OCI-LY3 (cell line): ENCODE results near the gene NRP1.

Experiments
- H2AFZ ChIP-seq: fragments of 200-600, 300-600 bp; shearing (Covaris generic); 2 replicates; pipeline ENCODE4 v1.6.0; 2014; ENCODE audit warnings: antibody characterized with exemption, low read depth, low read length
- H3K27ac ChIP-seq: fragments of 200-600, 300-600 bp; sonication (generic); 2 replicates; pipeline ENCODE4 v1.5.1; 2014; ENCODE audit warnings: mild to moderate bottlenecking, low read length, moderate library complexity, mixed read lengths
- H3K27me3 ChIP-seq: fragments of 200-600, 300-600 bp; sonication (generic); 2 replicates; pipeline ENCODE4 v1.6.1; 2014; ENCODE audit warnings: low read depth, low read length, mixed read lengths
- H3K36me3 ChIP-seq: fragments of 200-600, 300-600 bp; sonication (generic); replicated peaks from 2 replicates; pipeline ENCODE3; 2014; ENCODE audit warnings: low read depth, low read length, mixed read lengths
- H3K4me1 ChIP-seq: fragments of 300-600, 200-600 bp; sonication (generic); 2 replicates; pipeline ENCODE4 v1.6.1; 2014; ENCODE audit warnings: low read length, mixed read lengths
- H3K4me2 ChIP-seq: fragments of 200-600, 300-600 bp; sonication (generic); 2 replicates; pipeline ENCODE4 v1.6.1; 2014; ENCODE audit warnings: low read length, mixed read lengths
- H3K4me3 ChIP-seq: fragments of 300-600, 200-600 bp; sonication (generic); 2 replicates; pipeline ENCODE4 v1.5.1; 2014; ENCODE audit warnings: antibody characterized with exemption, mild to moderate bottlenecking, low read length, moderate library complexity
- H3K79me2 ChIP-seq: fragments of 300-600, 200-600 bp; shearing (Covaris generic); 2 replicates; pipeline ENCODE4 v1.6.1; 2014; ENCODE audit warnings: mild to moderate bottlenecking, low read length, mixed read lengths
- H3K9ac ChIP-seq: fragments of 300-600, 200-600 bp; shearing (Covaris generic); 2 replicates; pipeline ENCODE4 v1.6.0; 2014; ENCODE audit warnings: mild to moderate bottlenecking, low read length, moderate library complexity
- H3K9me3 ChIP-seq: fragments of 200-600, 300-600 bp; shearing (Covaris generic); 2 replicates; pipeline ENCODE4 v1.6.1; 2014; ENCODE audit warnings: low read length, mixed read lengths; ENCODE audit not compliant: insufficient read depth
- H4K20me1 ChIP-seq: fragments of 200-600, 300-600 bp; sonication (generic); 2 replicates; pipeline ENCODE4 v1.6.1; 2016; ENCODE audit warnings: low read length, mixed read lengths; ENCODE audit not compliant: insufficient read depth
- EZH2phosphoT487 ChIP-seq: fragments of 200-600 bp; shearing (Covaris generic); IDR thresholded peaks from 2 replicates; pipeline ENCODE4 v1.6.1; 2018; ENCODE audit warnings: antibody characterized with exemption, mixed run types, low read depth
- TF ChIP-seq, protein P1 (sequence below): fragments of 200-600, 300-600 bp; sonication (generic); IDR thresholded peaks from 2 replicates; pipeline ENCODE4 v1.5.1; 2014; ENCODE audit warnings: antibody characterized with exemption, low read length, low read depth

The NRP1 gene

DNA sequence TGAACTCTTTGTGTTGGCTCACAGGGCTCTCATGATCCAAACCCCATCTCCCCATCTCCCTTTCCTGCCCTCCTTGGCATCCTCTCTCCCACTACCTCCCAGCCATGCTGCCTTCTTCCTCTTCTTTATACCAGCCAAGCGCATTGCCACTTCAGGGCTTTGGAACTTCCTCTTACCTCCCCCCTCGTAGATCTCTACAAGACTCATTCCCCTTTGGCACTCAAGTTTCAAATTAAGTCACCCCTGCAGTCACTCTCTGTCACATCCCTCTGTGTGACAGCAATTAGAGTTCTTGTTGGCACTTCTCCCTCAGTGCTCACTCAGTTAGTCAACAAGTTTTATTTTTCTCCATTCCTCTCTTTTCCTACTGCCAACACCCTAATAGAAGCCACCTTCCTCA, 20.8 kb upstream of the NRP1 start:
- Histone ChIP-seq H3K79me2 (no peaks in the 10 kb centered on the region), H3K9me3 (no peaks in the 10 kb centered on the region), H3K4me3 (no peak overlapping the region), H4K20me1 (no peaks in the 10 kb centered on the region), H3K36me3 (no peaks in the 10 kb centered on the region), H3K27me3 (no peaks in the 10 kb centered on the region), H3K4me1 (no peaks in the 10 kb centered on the region), H3K4me2 (no peak overlapping the region), H3K9ac (no peak overlapping the region), H3K27ac (no peak overlapping the region), H2AFZ (no peak overlapping the region)
- TF ChIP-seq, protein P1, sequence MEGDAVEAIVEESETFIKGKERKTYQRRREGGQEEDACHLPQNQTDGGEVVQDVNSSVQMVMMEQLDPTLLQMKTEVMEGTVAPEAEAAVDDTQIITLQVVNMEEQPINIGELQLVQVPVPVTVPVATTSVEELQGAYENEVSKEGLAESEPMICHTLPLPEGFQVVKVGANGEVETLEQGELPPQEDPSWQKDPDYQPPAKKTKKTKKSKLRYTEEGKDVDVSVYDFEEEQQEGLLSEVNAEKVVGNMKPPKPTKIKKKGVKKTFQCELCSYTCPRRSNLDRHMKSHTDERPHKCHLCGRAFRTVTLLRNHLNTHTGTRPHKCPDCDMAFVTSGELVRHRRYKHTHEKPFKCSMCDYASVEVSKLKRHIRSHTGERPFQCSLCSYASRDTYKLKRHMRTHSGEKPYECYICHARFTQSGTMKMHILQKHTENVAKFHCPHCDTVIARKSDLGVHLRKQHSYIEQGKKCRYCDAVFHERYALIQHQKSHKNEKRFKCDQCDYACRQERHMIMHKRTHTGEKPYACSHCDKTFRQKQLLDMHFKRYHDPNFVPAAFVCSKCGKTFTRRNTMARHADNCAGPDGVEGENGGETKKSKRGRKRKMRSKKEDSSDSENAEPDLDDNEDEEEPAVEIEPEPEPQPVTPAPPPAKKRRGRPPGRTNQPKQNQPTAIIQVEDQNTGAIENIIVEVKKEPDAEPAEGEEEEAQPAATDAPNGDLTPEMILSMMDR: no peak
- no peak for TF ChIP-seq EZH2phosphoT487

DNA sequence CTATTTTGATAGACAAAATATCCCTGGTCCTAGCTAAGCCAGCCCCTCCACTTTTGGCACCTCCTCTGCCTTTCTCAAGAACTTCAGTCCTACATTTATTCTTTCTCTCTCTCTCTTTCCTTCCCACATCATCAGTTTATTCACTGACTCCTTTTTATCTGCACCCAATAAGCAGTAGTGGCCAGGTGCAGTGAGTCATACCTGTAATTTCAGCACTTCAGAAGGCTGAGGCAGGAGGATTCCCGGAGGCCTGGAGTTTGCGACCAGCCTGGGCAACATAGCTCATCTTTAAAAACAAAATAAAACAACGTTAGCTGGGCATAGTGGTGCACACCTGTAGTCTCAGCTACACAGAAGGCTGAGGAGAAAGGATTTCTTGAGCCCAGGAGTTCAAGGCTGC, 19.4 kb upstream of the NRP1 start:
- Histone ChIP-seq H3K27me3 (no peaks in the 10 kb centered on the region), H4K20me1 (no peaks in the 10 kb centered on the region), H3K4me2 (no peak overlapping the region), H3K9ac (no peak overlapping the region), H3K4me3 (no peak overlapping the region), H3K36me3 (no peaks in the 10 kb centered on the region), H3K79me2 (no peaks in the 10 kb centered on the region), H3K4me1 (no peaks in the 10 kb centered on the region), H2AFZ (no peak overlapping the region), H3K27ac (no peak overlapping the region), H3K9me3 (no peaks in the 10 kb centered on the region)
- no peak for TF ChIP-seq EZH2phosphoT487
- TF ChIP-seq, protein P1: no peak

GRCh38 chr10:33353334-33353733, 18.9 kb upstream of the NRP1 start:
- no peak overlapping the region for H3K4me2 ChIP-seq
- H2AFZ ChIP-seq: no peak overlapping the region
- no peaks in the 10 kb centered on the region for H4K20me1 ChIP-seq
- H3K4me3 ChIP-seq: no peak overlapping the region
- H3K9ac ChIP-seq: no peak overlapping the region
- no peaks in the 10 kb centered on the region for H3K79me2 ChIP-seq
- no peaks in the 10 kb centered on the region for H3K9me3 ChIP-seq
- no peak overlapping the region for H3K27ac ChIP-seq
- H3K4me1 ChIP-seq: no peaks in the 10 kb centered on the region
- no peaks in the 10 kb centered on the region for H3K27me3 ChIP-seq
- no peaks in the 10 kb centered on the region for H3K36me3 ChIP-seq
- TF ChIP-seq, protein P1: no peak
- no peak for TF ChIP-seq EZH2phosphoT487

DNA sequence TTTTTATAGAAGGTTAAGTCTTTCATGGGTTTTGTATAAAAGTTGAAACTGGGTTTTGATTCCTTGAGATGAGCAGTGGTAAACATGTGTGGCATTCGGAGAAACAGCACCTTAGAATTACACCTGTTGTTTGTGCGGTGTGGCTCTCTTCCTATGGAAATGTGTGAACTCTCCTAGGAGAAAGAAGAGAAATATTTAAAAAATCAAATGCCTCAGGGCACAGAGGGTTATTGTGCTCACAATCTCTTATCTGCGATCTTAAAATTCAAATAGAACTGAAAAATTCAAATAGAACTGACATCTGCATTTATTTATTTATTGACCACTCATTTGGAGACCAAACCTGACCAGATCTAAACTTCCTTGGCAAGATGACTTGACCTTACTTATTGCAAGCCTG, 18.1 kb upstream of the NRP1 start:
- H3K4me3 ChIP-seq: no peak overlapping the region
- no peak overlapping the region for H2AFZ ChIP-seq
- no peak overlapping the region for H3K4me2 ChIP-seq
- H3K36me3 ChIP-seq: no peaks in the 10 kb centered on the region
- H3K27ac ChIP-seq: no peak overlapping the region
- H3K4me1 ChIP-seq: no peaks in the 10 kb centered on the region
- no peaks in the 10 kb centered on the region for H4K20me1 ChIP-seq
- H3K9ac ChIP-seq: no peak overlapping the region
- H3K9me3 ChIP-seq: no peaks in the 10 kb centered on the region
- no peaks in the 10 kb centered on the region for H3K79me2 ChIP-seq
- no peak for TF ChIP-seq EZH2phosphoT487
- TF ChIP-seq, protein P1: no peak
- H3K27me3 ChIP-seq: no peaks in the 10 kb centered on the region
